Bronchial epithelial cell (primary cell): Measurements from ENCODE around the gene SNRPE. TPM values are rescaled to one million over a fixed set of nuclear protein-coding genes. Genes with fewer than 3 reads are reported as not detected.

Source experiments
- DNase-seq: peaks from one replicate; pipeline ENCODE4 v3.0.0-alpha.2; 2010; ENCODE audit warnings: low read depth
- FAIRE-seq: peaks from 2 replicates; lab custom pipeline; 2011; peaks lifted over from hg19 to GRCh38; lab: Jason Lieb, UNC
- H3K27me3 ChIP-seq: 2 replicates; pipeline ENCODE4 v1.5.1; 2011; ENCODE audit warnings: low read length; ENCODE audit not compliant: control insufficient read depth, insufficient read depth
- H3K36me3 ChIP-seq: 2 replicates; pipeline ENCODE4 v1.5.1; 2011; ENCODE audit warnings: low read length; ENCODE audit not compliant: control insufficient read depth, insufficient read depth
- H3K4me3 ChIP-seq: 2 replicates; pipeline ENCODE4 v1.5.1; 2011; ENCODE audit warnings: mild to moderate bottlenecking, low read depth, low read length, control low read depth
- total RNA-seq: library from RNA; depleted of rRNA; stranded (reverse); fragments of >200 nt; gene quantifications from 2 replicates; pipeline ENCODE4 v1.2.1, GENCODE V29; 2014
- TF ChIP-seq, protein P1 (sequence below): IDR thresholded peaks from 2 replicates; pipeline ENCODE4 v1.5.1; 2011; ENCODE audit warnings: mild to moderate bottlenecking, moderate library complexity, low read length, control low read depth, inconsistent platforms; ENCODE audit not compliant: insufficient read depth, severe bottlenecking

SNRPE gene
- 27.1 and 41.9 TPM in 2 replicates for total RNA-seq

DNA sequence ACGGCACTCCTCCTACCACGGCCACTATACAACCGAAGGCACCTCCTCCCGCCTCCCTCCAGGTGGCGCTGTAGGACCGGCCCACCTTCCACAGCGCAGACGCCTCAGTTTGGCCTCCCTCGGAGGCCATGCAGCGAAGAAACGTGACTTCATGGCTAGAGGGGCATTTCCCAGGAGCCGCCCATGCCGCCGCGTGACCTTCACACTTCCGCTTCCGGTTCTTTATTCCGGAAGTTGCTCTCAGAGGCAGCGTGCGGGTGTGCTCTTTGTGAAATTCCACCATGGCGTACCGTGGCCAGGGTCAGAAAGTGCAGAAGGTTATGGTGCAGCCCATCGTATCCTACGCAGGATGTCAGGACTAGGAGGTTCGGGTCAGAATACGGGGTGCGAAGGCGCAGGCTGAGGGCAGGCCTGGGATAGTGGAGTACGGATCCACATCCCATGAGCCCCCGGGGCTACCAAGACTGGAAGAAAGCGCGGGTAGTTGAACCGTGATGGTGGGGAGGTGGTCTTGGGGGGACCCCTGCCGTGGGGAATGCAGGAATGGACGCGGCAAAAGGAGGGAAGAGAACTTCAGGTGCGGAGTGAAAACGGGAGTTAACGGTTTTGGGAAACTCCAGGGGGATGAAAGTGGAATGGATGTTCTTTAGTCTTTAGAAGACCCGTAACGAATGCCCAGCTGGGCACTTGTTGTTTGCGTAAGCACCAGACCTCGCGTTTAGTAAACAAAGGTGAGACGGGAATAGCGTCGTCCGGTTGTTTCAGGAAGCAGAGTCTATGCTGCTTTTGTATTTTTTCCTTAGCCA is at the start of gene SNRPE:
Gene SNRPE (plus strand): TSS at position 221 of the 806 bp plus-strand sequence. CDS start 61 bp downstream, at position 282.
- peak; percentile 47 for FAIRE-seq
- Histone ChIP-seq H3K36me3 (peaks cover 12% of the 10 kb centered on the region), H3K4me3 (peak within 1 kb of the TSS; percentile 96), H3K27me3 (no peaks in the 10 kb centered on the region)
- TF ChIP-seq, protein P1, sequence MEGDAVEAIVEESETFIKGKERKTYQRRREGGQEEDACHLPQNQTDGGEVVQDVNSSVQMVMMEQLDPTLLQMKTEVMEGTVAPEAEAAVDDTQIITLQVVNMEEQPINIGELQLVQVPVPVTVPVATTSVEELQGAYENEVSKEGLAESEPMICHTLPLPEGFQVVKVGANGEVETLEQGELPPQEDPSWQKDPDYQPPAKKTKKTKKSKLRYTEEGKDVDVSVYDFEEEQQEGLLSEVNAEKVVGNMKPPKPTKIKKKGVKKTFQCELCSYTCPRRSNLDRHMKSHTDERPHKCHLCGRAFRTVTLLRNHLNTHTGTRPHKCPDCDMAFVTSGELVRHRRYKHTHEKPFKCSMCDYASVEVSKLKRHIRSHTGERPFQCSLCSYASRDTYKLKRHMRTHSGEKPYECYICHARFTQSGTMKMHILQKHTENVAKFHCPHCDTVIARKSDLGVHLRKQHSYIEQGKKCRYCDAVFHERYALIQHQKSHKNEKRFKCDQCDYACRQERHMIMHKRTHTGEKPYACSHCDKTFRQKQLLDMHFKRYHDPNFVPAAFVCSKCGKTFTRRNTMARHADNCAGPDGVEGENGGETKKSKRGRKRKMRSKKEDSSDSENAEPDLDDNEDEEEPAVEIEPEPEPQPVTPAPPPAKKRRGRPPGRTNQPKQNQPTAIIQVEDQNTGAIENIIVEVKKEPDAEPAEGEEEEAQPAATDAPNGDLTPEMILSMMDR, result peak; percentile 98
- DNase-seq, result peak; percentile 93

DNA sequence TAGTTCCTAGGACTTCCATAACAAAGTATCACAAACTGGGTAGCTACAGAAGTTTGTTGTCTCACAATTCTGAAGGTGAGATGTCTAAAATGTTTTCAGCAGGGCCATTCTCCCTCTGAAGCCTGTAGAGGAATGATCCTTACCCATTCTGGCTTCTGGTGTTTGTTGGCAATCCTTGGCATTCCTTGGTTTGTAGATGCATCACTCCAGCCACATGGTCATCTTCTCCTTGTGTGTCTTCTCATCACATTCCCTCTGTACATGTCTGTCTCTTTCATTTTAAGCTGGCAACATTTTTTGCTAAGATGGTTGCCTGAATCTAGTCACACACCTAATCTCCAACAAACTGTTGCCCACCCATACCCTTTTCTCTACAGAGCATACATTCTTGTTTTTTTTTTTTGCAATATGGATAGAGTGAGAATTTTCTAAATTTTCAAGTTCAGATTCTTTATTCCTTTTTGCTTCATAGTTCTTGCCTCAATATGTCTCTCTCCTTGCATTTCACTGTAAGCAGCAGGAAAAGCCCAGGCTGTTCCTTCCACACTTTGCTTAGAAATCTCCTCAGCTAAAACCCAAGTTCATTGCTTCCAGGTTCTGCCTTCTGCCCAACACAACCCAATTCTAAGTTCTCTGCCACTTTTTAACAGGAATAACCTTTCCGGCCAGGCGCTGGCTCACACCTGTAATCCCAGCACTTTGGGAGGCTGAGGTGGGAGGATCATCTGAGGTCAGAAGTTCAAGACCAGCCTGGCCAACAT is 47.6 kb upstream of the SNRPE start:
- DNase-seq, result no peak
- no peaks in the 10 kb centered on the region for H3K27me3 ChIP-seq
- H3K36me3 ChIP-seq, result peaks cover 4% of the 10 kb centered on the region
- H3K4me3 ChIP-seq, result no peak overlapping the region
- TF ChIP-seq, protein P1, result no peak
- no peak for FAIRE-seq

GRCh38 chr1:203818399-203818798 is 43.0 kb upstream of the SNRPE start:
- Histone ChIP-seq H3K36me3 (peaks cover 12% of the 10 kb centered on the region), H3K4me3 (no peak overlapping the region), H3K27me3 (no peaks in the 10 kb centered on the region)
- TF ChIP-seq, protein P1, result no peak
- FAIRE-seq, result no peak
- DNase-seq, result no peak

GRCh38 chr1:203823306-203823705 is 38.1 kb upstream of the SNRPE start:
- TF ChIP-seq, protein P1, result no peak
- no peak overlapping the region for H3K4me3 ChIP-seq
- FAIRE-seq (no peak), DNase-seq (no peak)
- peaks cover 9% of the 10 kb centered on the region for H3K36me3 ChIP-seq
- no peaks in the 10 kb centered on the region for H3K27me3 ChIP-seq

DNA sequence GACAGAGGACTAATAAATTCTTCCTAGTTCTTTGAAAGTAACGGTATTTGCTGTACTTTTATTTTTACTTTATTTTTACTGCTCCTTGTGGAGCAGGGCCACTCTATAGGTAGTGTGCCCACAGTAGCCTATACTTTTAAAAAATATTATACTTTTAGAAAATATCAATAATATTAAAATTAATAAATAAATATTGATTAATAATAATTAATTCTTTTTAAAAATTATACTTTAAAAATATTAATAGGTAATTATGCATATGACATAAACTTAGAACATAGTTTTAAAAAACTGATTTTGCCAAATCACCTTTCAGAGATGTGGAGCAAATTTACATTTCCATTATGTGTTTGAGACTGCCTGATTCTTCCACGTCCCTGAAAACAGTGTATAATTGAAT is 35.2 kb upstream of the SNRPE start:
- FAIRE-seq (no peak), DNase-seq (no peak)
- Histone ChIP-seq H3K27me3 (no peaks in the 10 kb centered on the region), H3K4me3 (no peak overlapping the region), H3K36me3 (peaks cover 7% of the 10 kb centered on the region)
- TF ChIP-seq, protein P1, result no peak
